ENCODE results near the gene LCLAT1.

- TF ChIP-seq MXI1 (IDR thresholded peaks at IDR 0.05; ENCODE audit: borderline replicate concordance, low read depth, low read length) (no peak), CTCF (conservative IDR thresholded peaks at IDR 0.05; ENCODE audit: low read depth, low read length) (no peak), POLR2A (IDR thresholded peaks at IDR 0.05; ENCODE audit: low read depth, low read length) (no peak), CEBPB (IDR thresholded peaks at IDR 0.05; ENCODE audit: low read depth, low read length) (no peak), SMC3 (IDR thresholded peaks at IDR 0.05; ENCODE audit: low read depth, low read length) (no peak)
These were observed 9.5 kb downstream of the LCLAT1 start for GRCh38 chr2:30456579-30456978.
